Measurements from ENCODE around the gene COX7A2.

- TF ChIP-seq CTCF (IDR thresholded peaks at IDR 0.05 in 2 of 3, conservative IDR thresholded peaks at IDR 0.05 in 1 of 3; ENCODE audit: borderline replicate concordance in 1 of 3, insufficient read depth in 1 of 3, low read depth in 2 of 3, low read length in 2 of 3): no peak
- TF ChIP-seq POLR2A (IDR thresholded peaks at IDR 0.05; ENCODE audit: borderline replicate concordance, extremely low read depth, insufficient read depth, insufficient read length): no peak
- no peak for TF ChIP-seq POLR2AphosphoS5 (IDR thresholded peaks at IDR 0.05; ENCODE audit: low read depth, low read length)
Observed at GRCh38 chr6:75286955-75287354, 43.4 kb upstream of the COX7A2 start.
